ENCODE results near the gene CNTN5. TPM values are rescaled to one million over a fixed set of nuclear protein-coding genes. Genes with fewer than 3 reads are reported as not detected.

Gene CNTN5
- total RNA-seq, 1 donor from 2014 or later: not detected

DNA sequence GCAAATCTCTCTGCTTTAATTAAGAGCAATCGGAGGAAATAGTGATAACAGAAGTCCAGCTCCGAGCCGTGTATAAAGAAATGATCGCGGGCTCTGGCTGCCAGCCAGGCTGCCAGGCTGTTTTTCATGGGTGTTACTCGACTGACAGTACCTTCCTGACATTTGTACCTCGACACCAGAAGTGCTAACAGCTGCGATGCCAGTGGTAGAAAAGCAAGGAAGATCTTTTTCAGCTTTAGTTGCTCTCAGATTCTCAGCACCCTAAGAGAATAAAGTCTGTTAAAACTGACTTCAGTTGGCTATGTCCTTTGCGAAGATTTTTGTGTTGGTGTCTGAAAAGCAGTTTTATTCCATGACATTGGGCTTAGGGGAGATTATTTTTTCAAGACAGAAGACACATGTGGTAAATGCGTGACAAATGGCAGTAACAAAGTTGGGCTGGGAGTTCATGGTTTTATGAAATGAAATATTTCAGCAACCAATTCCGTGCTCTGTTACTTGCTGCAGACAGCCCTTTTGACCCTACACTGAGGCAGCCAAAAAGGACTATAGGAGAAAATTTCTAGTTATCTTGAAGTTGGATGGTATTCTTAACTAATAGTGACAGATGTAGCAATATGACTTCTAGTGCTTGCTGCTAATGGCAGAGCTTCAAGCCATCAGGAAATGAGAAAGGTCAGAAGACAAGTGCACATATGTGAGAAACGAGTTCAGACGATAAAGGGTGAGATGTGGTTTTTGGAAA, 296.2 kb downstream of the CNTN5 start:
- no peak overlapping the region for H3K4me3 Mint-ChIP-seq (ENCODE audit: low read depth)
- peaks cover 38% of the 10 kb centered on the region for H3K9me3 Mint-ChIP-seq
- H3K27ac Mint-ChIP-seq: no peak overlapping the region
- intact Hi-C loops (cut with micrococcal nuclease): no loop called here
- H3K36me3 Mint-ChIP-seq (ENCODE audit: low read depth): no peaks in the 10 kb centered on the region
- H3K4me1 Mint-ChIP-seq (ENCODE audit: low read depth): no peaks in the 10 kb centered on the region
- DNase-seq (ENCODE audit: low spot score): no peak
- H3K27me3 Mint-ChIP-seq (ENCODE audit: low read depth): no peaks in the 10 kb centered on the region

DNA sequence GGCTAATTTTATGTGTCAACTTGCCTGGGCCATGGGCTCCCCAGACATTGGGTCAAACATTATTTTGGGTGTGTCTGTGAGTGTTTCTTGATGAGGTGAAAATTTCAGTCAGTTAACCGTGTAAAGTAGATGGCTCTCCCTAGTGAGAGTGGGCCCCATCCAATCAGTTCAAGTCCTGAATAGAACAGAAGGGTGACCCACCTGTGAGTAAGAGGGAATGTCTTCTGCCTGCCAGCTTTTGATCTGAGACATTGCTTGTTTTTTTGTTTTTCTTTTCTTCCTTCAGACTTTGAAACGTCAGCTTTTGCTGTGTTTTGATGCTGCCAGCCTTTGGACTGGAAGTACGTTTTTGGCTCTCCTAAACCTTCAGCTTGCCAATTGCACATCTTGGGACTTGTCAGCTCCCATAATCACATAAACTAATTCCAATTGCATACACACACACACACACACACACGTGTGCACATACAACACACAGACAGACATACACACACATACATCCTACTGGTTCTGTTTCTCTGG, 300.1 kb downstream of the CNTN5 start:
- intact Hi-C loops (cut with micrococcal nuclease): no loop called here
- Mint-ChIP-seq H3K27ac (no peak overlapping the region), H3K4me3 (ENCODE audit: low read depth) (no peak overlapping the region), H3K36me3 (ENCODE audit: low read depth) (no peaks in the 10 kb centered on the region), H3K9me3 (peaks cover 38% of the 10 kb centered on the region), H3K27me3 (ENCODE audit: low read depth) (no peaks in the 10 kb centered on the region), H3K4me1 (ENCODE audit: low read depth) (no peaks in the 10 kb centered on the region)
- no peak for DNase-seq (ENCODE audit: low spot score)

DNA sequence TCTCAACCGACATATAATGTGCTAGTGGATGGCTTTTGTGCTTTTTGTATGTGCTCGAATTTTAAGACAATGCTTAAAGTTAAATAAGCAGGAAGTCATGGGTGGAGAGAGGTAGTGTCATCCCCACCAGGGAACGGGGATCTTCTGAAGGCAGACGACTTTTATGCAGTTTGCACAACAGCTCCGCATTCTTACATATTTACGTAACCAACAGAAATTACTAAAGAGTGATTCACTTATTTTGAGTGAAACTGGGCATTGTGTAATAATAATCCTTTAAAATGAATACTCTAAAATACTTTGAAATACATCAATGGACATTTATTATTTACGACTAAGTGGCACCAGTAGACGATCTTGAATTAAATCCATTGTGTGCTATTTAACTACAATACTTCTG, 305.1 kb downstream of the CNTN5 start:
- intact Hi-C loops (cut with micrococcal nuclease): no loop called here
- no peak for DNase-seq (ENCODE audit: low spot score)
- Mint-ChIP-seq H3K4me3 (ENCODE audit: low read depth) (no peak overlapping the region), H3K27ac (no peak overlapping the region), H3K36me3 (ENCODE audit: low read depth) (no peaks in the 10 kb centered on the region), H3K9me3 (peaks cover 21% of the 10 kb centered on the region), H3K27me3 (ENCODE audit: low read depth) (no peaks in the 10 kb centered on the region), H3K4me1 (ENCODE audit: low read depth) (no peaks in the 10 kb centered on the region)

DNA sequence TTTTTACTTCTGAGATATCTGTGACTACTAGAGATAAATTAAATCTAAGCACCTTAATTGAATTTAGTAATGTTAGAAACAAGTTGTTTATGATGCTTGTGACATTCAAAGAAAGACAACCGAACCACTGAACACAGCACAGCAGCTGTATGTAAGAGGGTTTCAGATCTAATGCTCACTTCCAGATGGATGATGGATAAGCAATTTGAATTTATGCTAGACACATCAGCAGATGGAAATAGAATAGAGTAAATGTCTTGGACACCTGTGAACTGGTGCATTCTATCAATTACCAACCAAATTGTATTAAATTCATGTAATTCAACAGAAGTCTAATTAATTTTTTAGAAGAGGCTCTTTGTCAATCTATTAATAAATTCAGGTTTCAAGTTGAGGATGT, 306.3 kb downstream of the CNTN5 start:
- Mint-ChIP-seq H3K4me1 (ENCODE audit: low read depth) (no peaks in the 10 kb centered on the region), H3K27ac (no peak overlapping the region), H3K36me3 (ENCODE audit: low read depth) (no peaks in the 10 kb centered on the region), H3K27me3 (ENCODE audit: low read depth) (no peaks in the 10 kb centered on the region), H3K9me3 (peaks cover 16% of the 10 kb centered on the region), H3K4me3 (ENCODE audit: low read depth) (no peak overlapping the region)
- DNase-seq (ENCODE audit: low spot score): no peak
- intact Hi-C loops (cut with micrococcal nuclease): no loop called here

DNA sequence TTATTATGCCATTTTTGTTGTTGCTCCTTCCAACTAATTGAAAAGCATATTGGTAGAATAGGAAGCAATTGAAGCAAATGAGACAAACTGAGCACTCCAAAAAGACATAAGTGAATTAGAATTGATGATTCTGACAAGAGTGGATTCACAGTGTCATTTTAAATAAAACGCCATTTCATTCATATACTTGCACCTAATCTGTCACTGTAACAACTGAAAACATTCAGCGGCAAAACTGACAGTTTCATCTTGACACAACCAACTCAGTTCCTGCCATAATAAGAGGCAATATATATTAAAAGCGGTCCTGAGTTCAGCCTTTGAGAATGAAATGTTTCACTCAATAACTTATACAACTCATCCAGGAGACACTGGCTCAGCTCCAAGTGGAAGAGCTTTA, 306.8 kb downstream of the CNTN5 start:
- H3K4me3 Mint-ChIP-seq (ENCODE audit: low read depth): no peak overlapping the region
- no peak for DNase-seq (ENCODE audit: low spot score)
- intact Hi-C loops (cut with micrococcal nuclease): no loop called here
- H3K36me3 Mint-ChIP-seq (ENCODE audit: low read depth): no peaks in the 10 kb centered on the region
- H3K4me1 Mint-ChIP-seq (ENCODE audit: low read depth): no peaks in the 10 kb centered on the region
- H3K9me3 Mint-ChIP-seq: peaks cover 14% of the 10 kb centered on the region
- H3K27me3 Mint-ChIP-seq (ENCODE audit: low read depth): no peaks in the 10 kb centered on the region
- no peak overlapping the region for H3K27ac Mint-ChIP-seq

DNA sequence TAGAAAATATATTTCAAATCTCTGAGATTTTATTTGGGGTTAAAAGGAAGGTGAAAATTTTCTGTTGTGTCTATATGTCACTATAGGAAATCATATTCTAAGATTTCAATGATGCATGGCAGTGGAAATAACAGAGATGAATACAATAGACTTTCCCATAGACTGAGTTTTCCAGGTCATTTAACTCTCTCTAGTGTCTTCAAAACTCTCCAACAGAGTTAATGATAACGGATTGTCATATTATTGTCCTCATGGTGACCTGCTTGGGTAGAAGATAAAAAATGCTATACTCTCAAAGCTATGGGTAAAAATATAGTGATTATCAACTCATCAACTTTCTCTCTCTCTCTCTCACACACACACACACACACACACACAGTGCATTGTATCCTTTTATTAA, 312.9 kb downstream of the CNTN5 start:
- H3K27me3 Mint-ChIP-seq (ENCODE audit: low read depth): no peaks in the 10 kb centered on the region
- H3K36me3 Mint-ChIP-seq (ENCODE audit: low read depth): no peaks in the 10 kb centered on the region
- no peaks in the 10 kb centered on the region for H3K4me1 Mint-ChIP-seq (ENCODE audit: low read depth)
- no peak for DNase-seq (ENCODE audit: low spot score)
- no peak overlapping the region for H3K4me3 Mint-ChIP-seq (ENCODE audit: low read depth)
- no peak overlapping the region for H3K27ac Mint-ChIP-seq
- intact Hi-C loops (cut with micrococcal nuclease): no loop called here
- peaks cover 11% of the 10 kb centered on the region for H3K9me3 Mint-ChIP-seq

DNA sequence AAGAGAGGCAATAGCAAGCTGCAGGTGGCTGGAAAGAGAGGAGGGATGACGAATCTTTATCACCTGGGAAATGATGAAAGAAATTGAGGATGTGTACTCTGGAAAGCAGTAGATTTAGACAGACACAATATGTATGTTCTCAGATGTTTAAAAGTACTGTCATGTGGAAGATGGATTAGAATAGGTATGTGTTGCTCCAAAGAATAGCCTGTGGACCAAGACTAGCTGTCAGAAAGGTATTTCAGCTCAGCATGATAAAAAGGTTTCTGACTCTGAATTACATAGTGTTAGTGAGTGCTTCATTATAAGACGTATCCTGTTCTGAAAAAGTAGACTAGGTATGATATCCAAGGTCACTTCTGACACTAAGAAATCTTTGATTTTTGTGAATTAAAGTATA, 322.4 kb downstream of the CNTN5 start:
- H3K27me3 Mint-ChIP-seq (ENCODE audit: low read depth): no peaks in the 10 kb centered on the region
- H3K4me3 Mint-ChIP-seq (ENCODE audit: low read depth): no peak overlapping the region
- peaks cover 20% of the 10 kb centered on the region for H3K9me3 Mint-ChIP-seq
- no peak for DNase-seq (ENCODE audit: low spot score)
- H3K4me1 Mint-ChIP-seq (ENCODE audit: low read depth): no peaks in the 10 kb centered on the region
- intact Hi-C loops (cut with micrococcal nuclease): no loop called here
- no peak overlapping the region for H3K27ac Mint-ChIP-seq
- H3K36me3 Mint-ChIP-seq (ENCODE audit: low read depth): no peaks in the 10 kb centered on the region

DNA sequence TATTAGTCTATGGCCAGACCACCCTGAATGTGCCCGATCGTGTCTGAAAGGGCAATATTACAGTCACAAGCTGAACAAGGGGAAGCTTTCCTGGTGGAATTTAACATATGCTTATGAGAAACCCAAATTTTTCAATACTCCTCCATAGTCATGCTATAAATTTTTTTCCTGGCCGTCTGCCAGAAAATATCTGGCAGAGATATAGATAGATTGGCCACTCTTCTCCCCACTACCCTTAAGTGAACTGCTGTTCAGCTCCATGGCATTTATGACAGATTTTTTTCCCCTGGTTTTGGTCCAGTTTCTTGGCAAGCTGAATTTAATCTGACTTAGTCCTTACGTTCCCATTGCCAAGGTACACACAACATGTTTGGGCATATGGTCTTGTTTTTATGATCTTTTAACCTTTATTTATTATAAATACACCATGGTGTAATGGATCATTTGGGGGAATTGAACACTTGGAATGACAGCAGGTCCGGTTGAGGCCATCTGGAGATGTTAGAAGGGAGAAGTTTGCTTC, 328.5 kb downstream of the CNTN5 start:
- Mint-ChIP-seq H3K9me3 (peaks cover 18% of the 10 kb centered on the region), H3K27me3 (ENCODE audit: low read depth) (no peaks in the 10 kb centered on the region), H3K27ac (no peak overlapping the region), H3K36me3 (ENCODE audit: low read depth) (no peaks in the 10 kb centered on the region), H3K4me1 (ENCODE audit: low read depth) (no peaks in the 10 kb centered on the region), H3K4me3 (ENCODE audit: low read depth) (no peak overlapping the region)
- DNase-seq (ENCODE audit: low spot score): no peak
- intact Hi-C loops (cut with micrococcal nuclease): no loop called here

DNA sequence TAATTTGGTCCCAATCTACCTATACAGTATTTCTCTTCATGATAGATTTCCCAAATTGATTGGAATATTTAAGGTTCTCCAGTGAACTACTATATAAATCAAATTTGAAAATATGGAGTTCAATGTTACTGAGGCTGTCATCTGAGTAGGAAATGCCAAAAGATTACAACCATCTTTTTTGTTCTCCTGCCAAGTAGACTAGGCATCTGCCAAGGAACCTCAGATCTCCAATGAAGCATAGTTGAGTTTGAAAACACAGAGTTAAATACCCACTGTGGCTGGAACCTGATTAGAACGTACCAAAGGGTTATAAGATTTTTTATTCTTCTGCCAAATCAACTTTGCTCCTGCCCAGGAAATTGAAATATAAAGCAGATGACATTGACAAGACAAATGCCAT, 330.9 kb downstream of the CNTN5 start:
- Mint-ChIP-seq H3K9me3 (peaks cover 23% of the 10 kb centered on the region), H3K4me1 (ENCODE audit: low read depth) (no peaks in the 10 kb centered on the region), H3K4me3 (ENCODE audit: low read depth) (no peak overlapping the region), H3K36me3 (ENCODE audit: low read depth) (no peaks in the 10 kb centered on the region), H3K27ac (no peak overlapping the region), H3K27me3 (ENCODE audit: low read depth) (no peaks in the 10 kb centered on the region)
- DNase-seq (ENCODE audit: low spot score): no peak
- intact Hi-C loops (cut with micrococcal nuclease): no loop called here

DNA sequence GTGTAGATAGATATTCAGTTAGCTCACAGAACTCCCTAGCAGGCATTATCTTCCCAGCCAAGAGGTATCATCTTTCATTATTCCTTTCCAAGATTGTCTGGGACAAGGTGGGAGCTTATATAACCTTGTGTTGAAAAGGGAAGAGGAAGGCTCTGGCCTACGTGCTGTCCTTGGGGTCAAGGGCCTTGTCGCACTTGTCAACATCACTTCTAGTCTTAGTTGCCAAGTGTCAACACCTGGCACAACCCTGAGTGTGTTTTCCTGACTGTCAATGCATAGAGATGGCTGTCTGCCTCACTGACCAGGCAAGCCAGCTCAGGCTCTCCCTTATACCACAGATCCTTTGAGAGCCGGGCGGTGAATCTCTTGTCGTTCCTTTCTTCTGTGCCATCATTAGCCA, 331.9 kb downstream of the CNTN5 start:
- Mint-ChIP-seq H3K9me3 (peaks cover 30% of the 10 kb centered on the region), H3K4me3 (ENCODE audit: low read depth) (no peak overlapping the region), H3K36me3 (ENCODE audit: low read depth) (no peaks in the 10 kb centered on the region), H3K4me1 (ENCODE audit: low read depth) (no peaks in the 10 kb centered on the region), H3K27ac (no peak overlapping the region), H3K27me3 (ENCODE audit: low read depth) (no peaks in the 10 kb centered on the region)
- intact Hi-C loops (cut with micrococcal nuclease): no loop called here
- no peak for DNase-seq (ENCODE audit: low spot score)

DNA sequence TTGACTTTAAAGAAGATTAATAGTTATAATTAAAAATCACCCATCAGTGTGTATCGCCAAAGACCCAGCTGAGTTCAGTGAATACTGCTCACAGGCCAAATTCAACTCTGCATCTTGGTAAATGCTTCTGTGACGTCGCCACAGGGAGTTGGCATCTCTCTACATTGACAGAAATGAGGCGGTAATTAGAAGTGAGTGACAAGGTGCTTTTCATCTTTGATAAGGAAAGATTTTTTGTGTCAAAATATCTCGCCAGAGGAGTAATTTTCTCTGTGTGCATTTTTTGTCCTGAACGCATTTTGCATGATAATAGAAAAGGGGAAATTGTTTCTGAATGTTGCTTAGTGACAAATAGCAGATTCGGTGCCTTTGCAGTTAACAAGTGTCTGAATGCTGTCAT, 345.8 kb downstream of the CNTN5 start:
- Mint-ChIP-seq H3K4me1 (ENCODE audit: low read depth) (no peaks in the 10 kb centered on the region), H3K9me3 (peaks cover 6% of the 10 kb centered on the region), H3K36me3 (ENCODE audit: low read depth) (no peaks in the 10 kb centered on the region), H3K27ac (no peak overlapping the region), H3K4me3 (ENCODE audit: low read depth) (no peak overlapping the region), H3K27me3 (ENCODE audit: low read depth) (no peaks in the 10 kb centered on the region)
- intact Hi-C loops (cut with micrococcal nuclease): no loop called here
- no peak for DNase-seq (ENCODE audit: low spot score)

DNA sequence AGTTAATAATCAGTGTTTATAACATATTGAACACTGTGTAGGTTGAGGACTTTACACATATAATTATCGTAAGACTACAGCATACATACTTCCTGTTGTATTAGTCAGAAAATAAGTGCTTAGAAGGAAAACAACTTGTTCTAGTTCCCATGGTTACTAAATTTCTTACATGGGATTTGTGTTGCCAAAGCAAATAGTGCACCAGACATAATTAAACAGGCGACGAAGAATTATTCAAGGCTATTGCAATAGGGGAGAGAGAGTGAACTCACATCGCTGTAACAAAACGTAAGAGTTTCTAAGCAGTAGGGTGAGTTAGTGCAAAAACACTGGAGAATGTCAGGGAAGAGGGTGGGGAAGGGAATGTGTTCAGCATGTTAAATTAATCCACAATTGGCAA, 347.8 kb downstream of the CNTN5 start:
- H3K27ac Mint-ChIP-seq: no peak overlapping the region
- no peak overlapping the region for H3K4me3 Mint-ChIP-seq (ENCODE audit: low read depth)

DNA sequence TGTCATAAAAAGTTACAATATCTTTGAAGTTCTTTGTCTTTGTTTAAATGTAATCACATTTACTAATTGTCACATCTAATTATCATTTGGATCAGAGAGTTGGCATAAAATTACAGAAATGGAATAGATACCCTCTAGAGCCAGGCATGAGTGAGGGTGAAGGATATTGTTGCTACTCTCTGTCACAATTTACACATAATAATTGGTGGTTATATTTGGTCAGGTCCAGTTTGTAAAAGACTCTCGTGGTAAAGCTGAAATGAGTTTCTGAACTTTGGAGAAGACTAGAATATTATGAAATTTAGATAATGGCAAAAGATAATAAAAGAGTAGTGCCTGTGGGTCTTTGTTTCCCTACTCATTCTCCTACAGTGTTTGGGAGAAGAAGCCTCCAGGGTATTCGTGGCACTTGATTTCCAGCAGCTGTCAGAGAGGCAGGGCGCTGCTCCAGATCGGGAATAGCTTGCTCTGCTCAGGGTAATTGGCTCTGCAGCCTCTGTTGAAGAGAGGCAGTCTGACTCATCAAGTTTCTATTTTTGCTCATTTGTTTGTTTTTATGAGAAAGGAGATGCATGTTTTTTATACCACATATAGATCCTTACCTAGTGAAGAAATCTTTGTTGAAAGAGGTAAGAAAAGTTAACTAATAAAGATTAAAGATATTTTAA, 349.9 kb downstream of the CNTN5 start:
- Mint-ChIP-seq H3K27me3 (ENCODE audit: low read depth) (no peaks in the 10 kb centered on the region), H3K27ac (no peak overlapping the region), H3K4me1 (ENCODE audit: low read depth) (no peaks in the 10 kb centered on the region), H3K9me3 (peaks cover 9% of the 10 kb centered on the region), H3K4me3 (ENCODE audit: low read depth) (no peak overlapping the region), H3K36me3 (ENCODE audit: low read depth) (no peaks in the 10 kb centered on the region)
- intact Hi-C loops (cut with micrococcal nuclease): no loop called here
- DNase-seq (ENCODE audit: low spot score): no peak

More for the DNA sequence above, 347.8 kb downstream of the CNTN5 start:
- intact Hi-C loops (cut with micrococcal nuclease): no loop called here
- peaks cover 5% of the 10 kb centered on the region for H3K9me3 Mint-ChIP-seq
- no peaks in the 10 kb centered on the region for H3K27me3 Mint-ChIP-seq (ENCODE audit: low read depth)
- DNase-seq (ENCODE audit: low spot score): no peak
- H3K4me1 Mint-ChIP-seq (ENCODE audit: low read depth): no peaks in the 10 kb centered on the region
- H3K36me3 Mint-ChIP-seq (ENCODE audit: low read depth): no peaks in the 10 kb centered on the region
